MM.1S (cell line): ENCODE measurements around the gene DNAH11.

Source experiments
- EZH2 ChIP-seq: fragments of 300-600 bp; sonication (generic); optimal IDR thresholded peaks from 2 replicates; pipeline ENCODE3; 2017; ENCODE audit warnings: low read depth, mild to moderate bottlenecking, antibody characterized with exemption, low read length, mixed read lengths
- EZH2phosphoT487 ChIP-seq: fragments of 300-600 bp; sonication (generic); IDR thresholded peaks from 2 replicates; pipeline ENCODE4 v1.6.1; 2018; ENCODE audit warnings: antibody characterized with exemption, low read length
- TF ChIP-seq, protein P1 (sequence below): fragments of 300-600 bp; sonication (generic); IDR thresholded peaks from 2 replicates; pipeline ENCODE4 v1.5.1; 2016; ENCODE audit warnings: antibody characterized with exemption, low read length, mixed read lengths

DNA sequence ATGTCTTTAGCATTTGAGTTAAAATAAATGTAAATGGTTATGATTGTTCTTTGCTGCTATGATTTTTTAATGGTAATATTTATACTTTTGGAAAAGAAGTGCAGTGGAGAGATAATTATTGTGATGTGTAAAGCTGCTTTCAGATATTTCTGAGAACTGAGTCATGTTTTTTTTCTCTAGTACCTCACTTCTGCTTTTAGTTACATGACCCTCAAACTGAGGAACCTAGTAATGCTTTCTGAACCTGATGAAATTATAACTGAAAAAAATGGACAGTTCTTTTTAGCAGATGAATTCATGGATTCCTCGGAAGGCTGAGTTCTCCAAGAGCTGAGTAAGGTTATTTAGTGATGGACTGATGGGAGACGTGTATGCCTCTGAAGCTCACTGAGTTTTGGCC is 235.1 kb downstream of the DNAH11 start:
- TF ChIP-seq, protein P1, sequence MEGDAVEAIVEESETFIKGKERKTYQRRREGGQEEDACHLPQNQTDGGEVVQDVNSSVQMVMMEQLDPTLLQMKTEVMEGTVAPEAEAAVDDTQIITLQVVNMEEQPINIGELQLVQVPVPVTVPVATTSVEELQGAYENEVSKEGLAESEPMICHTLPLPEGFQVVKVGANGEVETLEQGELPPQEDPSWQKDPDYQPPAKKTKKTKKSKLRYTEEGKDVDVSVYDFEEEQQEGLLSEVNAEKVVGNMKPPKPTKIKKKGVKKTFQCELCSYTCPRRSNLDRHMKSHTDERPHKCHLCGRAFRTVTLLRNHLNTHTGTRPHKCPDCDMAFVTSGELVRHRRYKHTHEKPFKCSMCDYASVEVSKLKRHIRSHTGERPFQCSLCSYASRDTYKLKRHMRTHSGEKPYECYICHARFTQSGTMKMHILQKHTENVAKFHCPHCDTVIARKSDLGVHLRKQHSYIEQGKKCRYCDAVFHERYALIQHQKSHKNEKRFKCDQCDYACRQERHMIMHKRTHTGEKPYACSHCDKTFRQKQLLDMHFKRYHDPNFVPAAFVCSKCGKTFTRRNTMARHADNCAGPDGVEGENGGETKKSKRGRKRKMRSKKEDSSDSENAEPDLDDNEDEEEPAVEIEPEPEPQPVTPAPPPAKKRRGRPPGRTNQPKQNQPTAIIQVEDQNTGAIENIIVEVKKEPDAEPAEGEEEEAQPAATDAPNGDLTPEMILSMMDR, result no peak
- TF ChIP-seq EZH2, result no peak
- no peak for TF ChIP-seq EZH2phosphoT487
